Neuronal stem cell (in vitro differentiated cells): ENCODE measurements around the gene TBC1D5.

Source experiments
- DNase-seq: peaks from one replicate; pipeline ENCODE4 v3.0.0-alpha.2; 2013; ENCODE audit warnings: low spot score
- H2AFZ ChIP-seq: one replicate; pipeline ENCODE4 v1.6.1; 2013; ENCODE audit warnings: mild to moderate bottlenecking, low read length, inconsistent platforms
- H2AK5ac ChIP-seq: 2 replicates; pipeline ENCODE4 v1.6.1; 2013; ENCODE audit warnings: low read depth, mild to moderate bottlenecking, inconsistent platforms, low read length, moderate library complexity, mixed read lengths
- H2BK120ac ChIP-seq: 2 replicates; pipeline ENCODE4 v1.6.1; 2013; ENCODE audit warnings: low read depth, mild to moderate bottlenecking, inconsistent platforms, low read length, moderate library complexity, mixed read lengths
- H2BK12ac ChIP-seq: one replicate; pipeline ENCODE4 v1.6.1; 2013; ENCODE audit warnings: low read length, inconsistent platforms
- H2BK15ac ChIP-seq: 2 replicates; pipeline ENCODE4 v1.6.1; 2013; ENCODE audit warnings: mild to moderate bottlenecking, low read length, inconsistent platforms, mixed read lengths
- H2BK5ac ChIP-seq: one replicate; pipeline ENCODE4 v1.6.1; 2013; ENCODE audit warnings: inconsistent platforms, mild to moderate bottlenecking, low read length, moderate library complexity
- H3K14ac ChIP-seq: one replicate; pipeline ENCODE4 v1.6.1; 2013; ENCODE audit warnings: low read length, inconsistent platforms
- H3K18ac ChIP-seq: 2 replicates; pipeline ENCODE4 v1.6.1; 2013; ENCODE audit warnings: low read length, inconsistent platforms
- H3K23ac ChIP-seq: 2 replicates; pipeline ENCODE4 v1.6.1; 2013; ENCODE audit warnings: low read depth, mild to moderate bottlenecking, mixed read lengths, low read length, inconsistent platforms; ENCODE audit not compliant: poor library complexity
- H3K27ac ChIP-seq: replicated peaks from 3 replicates; pipeline ENCODE4 v1.5.1; 2013; ENCODE audit warnings: low read length, inconsistent platforms
- H3K27me3 ChIP-seq, 3 experiments: 2 replicates each; pipeline ENCODE4 v1.6.1; 2013; ENCODE audit warnings: low read length in 3 of 3, mild to moderate bottlenecking in 2 of 3, inconsistent platforms in 1 of 3, low read depth in 1 of 3, mixed read lengths in 1 of 3, moderate library complexity in 1 of 3; ENCODE audit not compliant: control insufficient read depth in 3 of 3, insufficient read depth in 3 of 3
- H3K36me3 ChIP-seq, 2 donors: replicated peaks in 1 of 2; 2 replicates each; pipeline ENCODE4 v1.6.1; 2013; ENCODE audit warnings: low read length in 2 of 2; ENCODE audit not compliant: control insufficient read depth in 2 of 2, insufficient read depth in 2 of 2
- H3K4ac ChIP-seq: 2 replicates; pipeline ENCODE4 v1.6.1; 2013; ENCODE audit warnings: inconsistent platforms, mild to moderate bottlenecking, low read length, moderate library complexity
- H3K4me1 ChIP-seq, 2 donors: 1 replicate in 1 of 2; 2 replicates in 1 of 2; pipeline ENCODE4 v1.6.1; 2013; ENCODE audit warnings: low read length in 2 of 2, low read depth in 1 of 2; ENCODE audit not compliant: control insufficient read depth in 2 of 2, insufficient read depth in 1 of 2
- H3K4me2 ChIP-seq: one replicate; pipeline ENCODE4 v1.6.1; 2013; ENCODE audit warnings: mild to moderate bottlenecking, low read length, inconsistent platforms; ENCODE audit not compliant: insufficient read depth, poor library complexity, severe bottlenecking
- H3K4me3 ChIP-seq, 2 donors: 2 replicates each; pipeline ENCODE4 v1.5.1; 2013; ENCODE audit warnings: low read length in 2 of 2, mild to moderate bottlenecking in 2 of 2, inconsistent platforms in 1 of 2, moderate library complexity in 1 of 2
- H3K79me1 ChIP-seq: one replicate; pipeline ENCODE4 v1.6.1; 2013; ENCODE audit warnings: low read depth, mild to moderate bottlenecking, inconsistent platforms, low read length, moderate library complexity
- H3K9ac ChIP-seq: one replicate; pipeline ENCODE4 v1.6.1; 2013; ENCODE audit warnings: mild to moderate bottlenecking, low read depth, low read length, inconsistent platforms; ENCODE audit not compliant: poor library complexity
- H3K9me3 ChIP-seq, 2 donors: replicated peaks in 1 of 2; 2 replicates each; pipeline versions ENCODE3 to v1.6.1; 2013; ENCODE audit warnings: low read length in 2 of 2, mild to moderate bottlenecking in 2 of 2, inconsistent platforms in 1 of 2, low read depth in 1 of 2, mixed read lengths in 1 of 2, moderate library complexity in 1 of 2; ENCODE audit not compliant: control insufficient read depth in 2 of 2, insufficient read depth in 1 of 2
- H4K8ac ChIP-seq: one replicate; pipeline ENCODE4 v1.6.1; 2013; ENCODE audit warnings: low read depth, mild to moderate bottlenecking, inconsistent platforms, low read length, moderate library complexity
- H4K91ac ChIP-seq: one replicate; pipeline ENCODE4 v1.6.1; 2013; ENCODE audit warnings: low read length, low read depth, mild to moderate bottlenecking, inconsistent platforms; ENCODE audit not compliant: poor library complexity
- WGBS, 2 donors: extraction: QIAGEN DNeasy Blood & Tissue Kit; methylation state at CpG; one replicate each; pipeline ENCODE4 v1.1.7; 2013; ENCODE audit warnings: missing lambda C conversion rate in 2 of 2, mixed read lengths in 1 of 2; ENCODE audit not compliant: insufficient read length in 2 of 2, insufficient replicate concordance in 1 of 2; ENCODE audit errors: extremely low coverage in 2 of 2; 5-methylcytosine and 5-hydroxymethylcytosine counted together

Gene TBC1D5

DNA sequence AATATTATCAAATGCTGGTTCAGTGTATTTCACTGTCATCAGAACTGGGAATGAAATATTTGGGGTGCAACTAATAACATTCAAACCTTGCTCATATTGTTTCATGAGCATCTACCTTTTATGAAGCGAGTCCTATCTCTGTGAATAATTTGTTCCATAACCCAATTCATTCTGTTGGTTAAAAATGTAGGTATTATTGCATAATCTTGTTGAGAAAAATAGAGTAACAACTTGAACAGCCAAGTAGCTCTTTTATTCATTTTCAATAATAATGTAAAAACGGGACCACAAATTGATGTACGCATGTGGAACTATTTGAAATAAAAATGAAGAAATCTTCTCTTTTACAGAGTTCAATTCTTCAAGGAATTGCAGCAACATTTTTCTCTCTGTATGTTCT, 30.1 kb upstream of the TBC1D5 start:
- Histone ChIP-seq H3K4me1 (no peaks in the 10 kb centered on the region), H3K14ac (no peak overlapping the region), H3K18ac (no peak overlapping the region), H3K9me3 (no peaks in the 10 kb centered on the region), H3K4me3 (no peak overlapping the region), H2BK120ac (no peak overlapping the region), H3K9ac (no peak overlapping the region), H2BK15ac (no peak overlapping the region), H3K79me1 (no peaks in the 10 kb centered on the region), H3K4ac (no peak overlapping the region), H3K27ac (no peak overlapping the region), H2AK5ac (no peak overlapping the region), H3K27me3 (no peaks in the 10 kb centered on the region), H2AFZ (no peak overlapping the region), H3K4me2 (no peak overlapping the region), H2BK12ac (no peak overlapping the region), H4K91ac (no peak overlapping the region), H4K8ac (no peak overlapping the region), H3K36me3 (no peaks in the 10 kb centered on the region), H2BK5ac (no peak overlapping the region), H3K23ac (no peak overlapping the region)
- no peak for DNase-seq
- no CpG with 5 or more reads among the region's 3 CpGs for WGBS, 2 donors

- no peaks in the 10 kb centered on the region for H3K9me3 ChIP-seq
- no peak overlapping the region for H2BK12ac ChIP-seq
- H3K4me1 ChIP-seq: no peaks in the 10 kb centered on the region
- H2BK15ac ChIP-seq: no peak overlapping the region
- no peak overlapping the region for H3K18ac ChIP-seq
- H3K4me2 ChIP-seq: no peak overlapping the region
- H3K4ac ChIP-seq: no peak overlapping the region
- H2BK5ac ChIP-seq: no peak overlapping the region
- H3K14ac ChIP-seq: no peak overlapping the region
- DNase-seq: no peak
- no peak overlapping the region for H4K91ac ChIP-seq
- no peaks in the 10 kb centered on the region for H3K27me3 ChIP-seq
- WGBS, 2 donors: no CpG with 5 or more reads among the region's 2 CpGs
- no peak overlapping the region for H4K8ac ChIP-seq
- H3K27ac ChIP-seq: no peak overlapping the region
- H2BK120ac ChIP-seq: no peak overlapping the region
- H3K4me3 ChIP-seq: no peak overlapping the region
- H3K79me1 ChIP-seq: no peaks in the 10 kb centered on the region
- H3K36me3 ChIP-seq: no peaks in the 10 kb centered on the region
- H3K9ac ChIP-seq: no peak overlapping the region
- H3K23ac ChIP-seq: no peak overlapping the region
- H2AK5ac ChIP-seq: no peak overlapping the region
- no peak overlapping the region for H2AFZ ChIP-seq
Measured at GRCh38 chr3:17771177-17772017, 29.0 kb upstream of the TBC1D5 start.

DNA sequence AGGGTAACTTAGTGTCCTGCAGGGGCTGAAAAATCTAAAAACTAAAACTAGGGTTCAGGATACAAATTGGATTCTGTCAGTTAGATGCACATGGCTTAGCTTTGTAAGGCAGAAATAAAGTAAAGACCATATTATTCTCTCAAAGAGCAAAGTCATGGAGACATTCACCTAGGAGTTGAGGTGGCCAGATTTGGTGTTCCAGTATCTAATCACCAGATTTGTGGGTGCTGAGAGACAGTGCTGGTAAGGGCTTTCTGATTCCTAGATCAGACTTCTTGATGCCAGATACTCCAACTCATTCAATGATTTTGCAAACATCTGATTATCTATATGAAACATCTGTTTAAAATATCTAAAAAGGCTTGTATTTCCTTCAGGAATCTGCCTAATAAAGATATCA, 28.3 kb upstream of the TBC1D5 start:
- Histone ChIP-seq H2BK15ac (no peak overlapping the region), H2AFZ (no peak overlapping the region), H4K91ac (no peak overlapping the region), H3K23ac (no peak overlapping the region), H3K18ac (no peak overlapping the region), H3K4ac (no peak overlapping the region), H3K27me3 (peaks cover 0 to 6% (median 0%) of the 10 kb centered on the region in 3 experiments), H3K4me2 (no peak overlapping the region), H3K79me1 (no peaks in the 10 kb centered on the region), H2BK12ac (no peak overlapping the region), H4K8ac (no peak overlapping the region), H2AK5ac (no peak overlapping the region), H3K27ac (no peak overlapping the region), H3K36me3 (no peaks in the 10 kb centered on the region), H3K4me3 (no peak overlapping the region), H3K14ac (no peak overlapping the region), H3K9ac (no peak overlapping the region), H3K9me3 (no peaks in the 10 kb centered on the region), H3K4me1 (no peaks in the 10 kb centered on the region), H2BK120ac (no peak overlapping the region), H2BK5ac (no peak overlapping the region)
- no peak for DNase-seq

- Histone ChIP-seq H2BK15ac (no peak overlapping the region), H3K4me2 (no peak overlapping the region), H3K18ac (no peak overlapping the region), H3K9me3 (no peaks in the 10 kb centered on the region), H3K23ac (no peak overlapping the region), H3K14ac (no peak overlapping the region), H3K4me3 (no peak overlapping the region), H4K8ac (no peak overlapping the region), H3K36me3 (no peaks in the 10 kb centered on the region), H3K4ac (no peak overlapping the region), H2BK5ac (no peak overlapping the region), H2AK5ac (no peak overlapping the region), H4K91ac (no peak overlapping the region), H2BK12ac (no peak overlapping the region), H3K4me1 (no peaks in the 10 kb centered on the region), H3K27me3 (peaks cover 0 to 6% (median 0%) of the 10 kb centered on the region in 3 experiments), H3K9ac (no peak overlapping the region), H3K27ac (no peak overlapping the region), H3K79me1 (no peaks in the 10 kb centered on the region), H2AFZ (no peak overlapping the region), H2BK120ac (no peak overlapping the region)
- no CpG with 5 or more reads among the region's 9 CpGs for WGBS, 2 donors
- no peak for DNase-seq
Measured at GRCh38 chr3:17765819-17766472, 23.5 kb upstream of the TBC1D5 start.
